GM13977 (cell line): ENCODE measurements around the gene INPP5D.
"Not testable (repeated sequence)": the region's sequence is repeated elsewhere in the genome, so short reads cannot be mapped to it uniquely, and the experiment has no call there.

Source experiments
- DNase-seq: peaks from one replicate; pipeline ENCODE4 v3.0.0; 2012; ENCODE audit warnings: low spot score
- in situ Hi-C: fragments of 300-500 bp; cut with MboI; formaldehyde crosslinking; loops from one replicate; pipeline ENCODE4 v1.12.0; 2022; ENCODE audit warnings: low sequenced_read_pairs, low pct_unique_long_range_greater_than_20kb, mixed read lengths, inconsistent platforms; ENCODE audit not compliant: unreplicated experiment
- TF ChIP-seq, protein P1 (sequence below): IDR thresholded peaks from 2 replicates; pipeline ENCODE4 v1.5.1; 2012; ENCODE audit warnings: mild to moderate bottlenecking, control low read depth; ENCODE audit not compliant: insufficient read depth; ENCODE audit errors: extremely low read depth, missing control alignments

Gene INPP5D

GRCh38 chr2:233098618-233099017 lies 38.5 kb downstream of the INPP5D start:
- TF ChIP-seq, protein P1, sequence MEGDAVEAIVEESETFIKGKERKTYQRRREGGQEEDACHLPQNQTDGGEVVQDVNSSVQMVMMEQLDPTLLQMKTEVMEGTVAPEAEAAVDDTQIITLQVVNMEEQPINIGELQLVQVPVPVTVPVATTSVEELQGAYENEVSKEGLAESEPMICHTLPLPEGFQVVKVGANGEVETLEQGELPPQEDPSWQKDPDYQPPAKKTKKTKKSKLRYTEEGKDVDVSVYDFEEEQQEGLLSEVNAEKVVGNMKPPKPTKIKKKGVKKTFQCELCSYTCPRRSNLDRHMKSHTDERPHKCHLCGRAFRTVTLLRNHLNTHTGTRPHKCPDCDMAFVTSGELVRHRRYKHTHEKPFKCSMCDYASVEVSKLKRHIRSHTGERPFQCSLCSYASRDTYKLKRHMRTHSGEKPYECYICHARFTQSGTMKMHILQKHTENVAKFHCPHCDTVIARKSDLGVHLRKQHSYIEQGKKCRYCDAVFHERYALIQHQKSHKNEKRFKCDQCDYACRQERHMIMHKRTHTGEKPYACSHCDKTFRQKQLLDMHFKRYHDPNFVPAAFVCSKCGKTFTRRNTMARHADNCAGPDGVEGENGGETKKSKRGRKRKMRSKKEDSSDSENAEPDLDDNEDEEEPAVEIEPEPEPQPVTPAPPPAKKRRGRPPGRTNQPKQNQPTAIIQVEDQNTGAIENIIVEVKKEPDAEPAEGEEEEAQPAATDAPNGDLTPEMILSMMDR, result peak; percentile 39
- no peak for DNase-seq
- in situ Hi-C loops, result no loop called here

DNA sequence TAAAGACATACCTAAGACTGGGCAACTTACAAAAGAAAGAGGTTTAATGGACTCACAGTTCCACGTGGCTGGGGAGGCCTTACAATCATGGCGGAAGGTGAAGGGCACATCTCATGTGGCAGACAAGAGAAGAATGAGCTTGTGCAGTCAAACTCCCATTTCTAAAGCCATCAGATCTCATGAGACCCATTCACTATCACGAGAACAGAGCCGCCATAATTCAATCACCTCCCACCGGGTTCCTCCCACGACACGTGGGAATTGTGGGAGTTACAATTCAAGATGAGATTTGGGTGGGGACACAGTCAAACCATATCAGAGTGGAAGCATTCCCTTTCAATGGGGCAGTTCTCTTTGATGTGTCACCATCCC lies 39.7 kb downstream of the INPP5D start:
- in situ Hi-C loops, DNase-seq: not testable (repeated sequence)

- in situ Hi-C loops, result no loop called here
- TF ChIP-seq, protein P1, result no peak
- peak; percentile 73 for DNase-seq
Observed at GRCh38 chr2:233100192-233100998, 40.3 kb downstream of the INPP5D start.

DNA sequence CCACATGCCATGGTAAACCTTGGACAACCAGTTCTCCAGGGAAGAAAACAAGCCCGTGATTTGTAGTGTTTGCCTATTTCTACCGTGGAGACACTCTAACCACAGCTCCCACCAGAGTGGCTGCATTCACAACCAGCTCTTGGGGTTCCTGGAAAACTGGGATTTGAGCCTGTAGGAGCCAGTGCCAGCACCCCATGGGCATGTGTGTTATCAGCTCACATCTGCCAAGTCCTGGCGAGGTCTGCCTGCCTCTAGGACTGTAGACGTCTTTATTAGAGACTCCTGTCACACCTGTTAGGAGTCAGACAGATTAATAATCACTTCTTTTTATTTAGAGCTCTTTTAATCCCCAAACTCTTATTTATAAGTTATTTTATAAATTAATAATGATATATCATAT lies 41.0 kb downstream of the INPP5D start:
- no peak for DNase-seq
- TF ChIP-seq, protein P1, result no peak
- in situ Hi-C loops, result no loop called here

GRCh38 chr2:233101816-233102215 lies 41.7 kb downstream of the INPP5D start:
- in situ Hi-C loops, result no loop called here
- TF ChIP-seq, protein P1, result no peak
- no peak for DNase-seq

- TF ChIP-seq, protein P1, result no peak
- no peak for DNase-seq
- in situ Hi-C loops, result no loop called here
Observed at GRCh38 chr2:233105156-233105895, 45.2 kb downstream of the INPP5D start.

- in situ Hi-C loops, result no loop called here
- TF ChIP-seq, protein P1, result no peak
- DNase-seq, result no peak
Observed at GRCh38 chr2:233105930-233106329, 45.8 kb downstream of the INPP5D start.
